ENCODE data around the gene ODAD2.
A peak's percentile ranks its signal among the peaks of the same experiment; 100 is the strongest.
"Not testable (repeated sequence)": the region's sequence is repeated elsewhere in the genome, so short reads cannot be mapped to it uniquely, and the experiment has no call there.

Gene ODAD2

DNA sequence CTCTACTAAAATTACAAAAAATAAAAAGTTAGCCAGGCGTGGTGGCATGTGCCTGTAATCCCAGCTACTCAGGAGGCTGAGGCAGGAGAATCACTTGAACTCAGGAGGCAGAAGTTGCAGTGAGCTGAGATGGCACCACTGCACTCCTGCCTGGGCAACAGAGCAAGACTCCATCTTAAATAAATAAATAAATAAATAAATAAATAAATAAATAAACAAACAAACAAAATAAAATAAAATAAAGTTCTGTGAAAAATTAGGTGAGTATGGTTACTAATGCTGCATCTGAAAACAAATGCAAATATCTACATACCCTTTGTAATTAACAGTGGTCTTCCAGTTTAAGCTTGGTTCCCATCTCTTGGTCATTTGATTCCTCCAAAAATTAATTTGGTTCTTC is 28.1 kb downstream of the ODAD2 start:
- H3K9me3 ChIP-seq (ENCODE audit: control insufficient read depth, insufficient read depth, low read depth, low read length); CTCF ChIA-PET; H3K4me3 ChIP-seq (ENCODE audit: low read depth, low read length); H3K27ac ChIP-seq (ENCODE audit: extremely low read depth, low read depth, low read length); POLR2A ChIA-PET; H3K4me1 ChIP-seq (ENCODE audit: control insufficient read depth, insufficient read depth, low read length); H3K36me3 ChIP-seq (ENCODE audit: control insufficient read depth in 2 of 2, insufficient read depth in 1 of 2, low read length in 2 of 2): not testable (repeated sequence)
- TF ChIP-seq ZNF426 (tag by site-specific recombination; IDR thresholded peaks at IDR 0.05) = peak; percentile 83
- 0 out of 2 replicates have a peak, but pooled peaks have one; percentile 39 for TF ChIP-seq ZNF514 (tag by site-specific recombination; IDR thresholded peaks at IDR 0.05)
- TF ChIP-seq ZNF560 (tag by site-specific recombination; IDR thresholded peaks at IDR 0.05; ENCODE audit: borderline replicate concordance) = peak; percentile 63; the same call in 1 of the 2 replicates
- TF ChIP-seq ZNF202 (tag by site-specific recombination; IDR thresholded peaks at IDR 0.05; ENCODE audit: borderline replicate concordance) = peak; percentile 91; the same call in 1 of the 2 replicates
- peak; percentile 55; the same call in 1 of the 2 replicates for TF ChIP-seq ZNF302 (tag by site-specific recombination; IDR thresholded peaks at IDR 0.05; ENCODE audit: low read depth)
- TF ChIP-seq ZNF404 (tag by site-specific recombination; IDR thresholded peaks at IDR 0.05) = 0 out of 2 replicates have a peak, but pooled peaks have one; percentile 34
- peak; percentile 75 for TF ChIP-seq ZNF555 (tag by site-specific recombination; conservative IDR thresholded peaks at IDR 0.05)
- TF ChIP-seq, protein P1, sequence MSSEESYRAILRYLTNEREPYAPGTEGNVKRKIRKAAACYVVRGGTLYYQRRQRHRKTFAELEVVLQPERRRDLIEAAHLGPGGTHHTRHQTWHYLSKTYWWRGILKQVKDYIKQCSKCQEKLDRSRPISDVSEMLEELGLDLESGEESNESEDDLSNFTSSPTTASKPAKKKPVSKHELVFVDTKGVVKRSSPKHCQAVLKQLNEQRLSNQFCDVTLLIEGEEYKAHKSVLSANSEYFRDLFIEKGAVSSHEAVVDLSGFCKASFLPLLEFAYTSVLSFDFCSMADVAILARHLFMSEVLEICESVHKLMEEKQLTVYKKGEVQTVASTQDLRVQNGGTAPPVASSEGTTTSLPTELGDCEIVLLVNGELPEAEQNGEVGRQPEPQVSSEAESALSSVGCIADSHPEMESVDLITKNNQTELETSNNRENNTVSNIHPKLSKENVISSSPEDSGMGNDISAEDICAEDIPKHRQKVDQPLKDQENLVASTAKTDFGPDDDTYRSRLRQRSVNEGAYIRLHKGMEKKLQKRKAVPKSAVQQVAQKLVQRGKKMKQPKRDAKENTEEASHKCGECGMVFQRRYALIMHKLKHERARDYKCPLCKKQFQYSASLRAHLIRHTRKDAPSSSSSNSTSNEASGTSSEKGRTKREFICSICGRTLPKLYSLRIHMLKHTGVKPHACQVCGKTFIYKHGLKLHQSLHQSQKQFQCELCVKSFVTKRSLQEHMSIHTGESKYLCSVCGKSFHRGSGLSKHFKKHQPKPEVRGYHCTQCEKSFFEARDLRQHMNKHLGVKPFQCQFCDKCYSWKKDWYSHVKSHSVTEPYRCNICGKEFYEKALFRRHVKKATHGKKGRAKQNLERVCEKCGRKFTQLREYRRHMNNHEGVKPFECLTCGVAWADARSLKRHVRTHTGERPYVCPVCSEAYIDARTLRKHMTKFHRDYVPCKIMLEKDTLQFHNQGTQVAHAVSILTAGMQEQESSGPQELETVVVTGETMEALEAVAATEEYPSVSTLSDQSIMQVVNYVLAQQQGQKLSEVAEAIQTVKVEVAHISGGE (tag by site-specific recombination; conservative IDR thresholded peaks at IDR 0.05; ENCODE audit: low read depth) = peak; percentile 80
- peak; percentile 62; the same call in 1 of the 2 replicates for TF ChIP-seq RBAK (tag by site-specific recombination; IDR thresholded peaks at IDR 0.05)
- TF ChIP-seq ZBTB21 (tag by site-specific recombination; IDR thresholded peaks at IDR 0.05) = peak; percentile 40; the same call in 1 of the 2 replicates
- peak; percentile 68; the same call in 1 of the 2 replicates for TF ChIP-seq ZNF664 (tag by site-specific recombination; IDR thresholded peaks at IDR 0.05)
- TF ChIP-seq ZNF140 (tag by site-specific recombination; IDR thresholded peaks at IDR 0.05) = peak; percentile 82
- peak; percentile 61 for TF ChIP-seq ZBTB8A (tag by site-specific recombination; IDR thresholded peaks at IDR 0.05)
- peak; percentile 69 for TF ChIP-seq ZNF623 (tag by site-specific recombination; IDR thresholded peaks at IDR 0.05)
- TF ChIP-seq ZNF19 (tag by site-specific recombination; IDR thresholded peaks at IDR 0.05; ENCODE audit: low read depth) = 0 out of 2 replicates have a peak, but pooled peaks have one; percentile 45
- peak; percentile 82 for TF ChIP-seq ZNF510 (tag by site-specific recombination; IDR thresholded peaks at IDR 0.05; ENCODE audit: insufficient replicate concordance)
- TF ChIP-seq ZNF394 (tag by site-specific recombination; IDR thresholded peaks at IDR 0.05; ENCODE audit: borderline replicate concordance) = peak; percentile 90
- TF ChIP-seq ZNF433 (tag by site-specific recombination; IDR thresholded peaks at IDR 0.05; ENCODE audit: low read depth) = peak; percentile 82
- TF ChIP-seq ZNF292 (tag by site-specific recombination; IDR thresholded peaks at IDR 0.05; ENCODE audit: borderline replicate concordance, low read depth) = peak; percentile 94; the same call in 1 of the 2 replicates
- peak; percentile 17; the same call in 1 of the 2 replicates for TF ChIP-seq GLI2 (tag by site-specific recombination; IDR thresholded peaks at IDR 0.05; ENCODE audit: borderline replicate concordance, low read depth)
- TF ChIP-seq, protein P2, sequence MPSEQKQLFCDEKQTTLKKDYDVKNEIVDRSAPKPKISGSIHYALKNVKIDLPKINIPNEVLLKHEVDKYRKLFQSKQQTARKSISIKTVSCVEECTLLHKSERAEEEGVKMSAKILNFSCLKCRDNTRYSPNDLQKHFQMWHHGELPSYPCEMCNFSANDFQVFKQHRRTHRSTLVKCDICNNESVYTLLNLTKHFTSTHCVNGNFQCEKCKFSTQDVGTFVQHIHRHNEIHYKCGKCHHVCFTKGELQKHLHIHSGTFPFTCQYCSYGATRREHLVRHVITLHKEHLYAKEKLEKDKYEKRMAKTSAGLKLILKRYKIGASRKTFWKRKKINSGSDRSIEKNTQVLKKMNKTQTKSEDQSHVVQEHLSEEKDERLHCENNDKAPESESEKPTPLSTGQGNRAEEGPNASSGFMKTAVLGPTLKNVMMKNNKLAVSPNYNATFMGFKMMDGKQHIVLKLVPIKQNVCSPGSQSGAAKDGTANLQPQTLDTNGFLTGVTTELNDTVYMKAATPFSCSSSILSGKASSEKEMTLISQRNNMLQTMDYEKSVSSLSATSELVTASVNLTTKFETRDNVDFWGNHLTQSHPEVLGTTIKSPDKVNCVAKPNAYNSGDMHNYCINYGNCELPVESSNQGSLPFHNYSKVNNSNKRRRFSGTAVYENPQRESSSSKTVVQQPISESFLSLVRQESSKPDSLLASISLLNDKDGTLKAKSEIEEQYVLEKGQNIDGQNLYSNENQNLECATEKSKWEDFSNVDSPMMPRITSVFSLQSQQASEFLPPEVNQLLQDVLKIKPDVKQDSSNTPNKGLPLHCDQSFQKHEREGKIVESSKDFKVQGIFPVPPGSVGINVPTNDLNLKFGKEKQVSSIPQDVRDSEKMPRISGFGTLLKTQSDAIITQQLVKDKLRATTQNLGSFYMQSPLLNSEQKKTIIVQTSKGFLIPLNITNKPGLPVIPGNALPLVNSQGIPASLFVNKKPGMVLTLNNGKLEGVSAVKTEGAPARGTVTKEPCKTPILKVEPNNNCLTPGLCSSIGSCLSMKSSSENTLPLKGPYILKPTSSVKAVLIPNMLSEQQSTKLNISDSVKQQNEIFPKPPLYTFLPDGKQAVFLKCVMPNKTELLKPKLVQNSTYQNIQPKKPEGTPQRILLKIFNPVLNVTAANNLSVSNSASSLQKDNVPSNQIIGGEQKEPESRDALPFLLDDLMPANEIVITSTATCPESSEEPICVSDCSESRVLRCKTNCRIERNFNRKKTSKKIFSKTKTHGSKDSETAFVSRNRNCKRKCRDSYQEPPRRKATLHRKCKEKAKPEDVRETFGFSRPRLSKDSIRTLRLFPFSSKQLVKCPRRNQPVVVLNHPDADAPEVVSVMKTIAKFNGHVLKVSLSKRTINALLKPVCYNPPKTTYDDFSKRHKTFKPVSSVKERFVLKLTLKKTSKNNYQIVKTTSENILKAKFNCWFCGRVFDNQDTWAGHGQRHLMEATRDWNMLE (tag by site-specific recombination; conservative IDR thresholded peaks at IDR 0.05; ENCODE audit: low read depth) = peak; percentile 86
- TF ChIP-seq ZXDB (tag by site-specific recombination; IDR thresholded peaks at IDR 0.05) = peak; percentile 53; the same call in 1 of the 2 replicates
- TF ChIP-seq, protein P3, sequence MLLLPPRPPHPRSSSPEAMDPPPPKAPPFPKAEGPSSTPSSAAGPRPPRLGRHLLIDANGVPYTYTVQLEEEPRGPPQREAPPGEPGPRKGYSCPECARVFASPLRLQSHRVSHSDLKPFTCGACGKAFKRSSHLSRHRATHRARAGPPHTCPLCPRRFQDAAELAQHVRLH (tag by site-specific recombination; IDR thresholded peaks at IDR 0.05) = 0 out of 2 replicates have a peak, but pooled peaks have one; percentile 34
- TF ChIP-seq ZNF266 (tag by site-specific recombination; IDR thresholded peaks at IDR 0.05; ENCODE audit: low read depth) = peak; percentile 74; the same call in 1 of the 2 replicates
- peak; percentile 56; the same call in 1 of the 2 replicates for TF ChIP-seq ZNF138 (tag by site-specific recombination; IDR thresholded peaks at IDR 0.05; ENCODE audit: borderline replicate concordance)
- TF ChIP-seq ZNF654 (tag by site-specific recombination; IDR thresholded peaks at IDR 0.05; ENCODE audit: low read depth) = peak; percentile 33
- TF ChIP-seq, protein P4, sequence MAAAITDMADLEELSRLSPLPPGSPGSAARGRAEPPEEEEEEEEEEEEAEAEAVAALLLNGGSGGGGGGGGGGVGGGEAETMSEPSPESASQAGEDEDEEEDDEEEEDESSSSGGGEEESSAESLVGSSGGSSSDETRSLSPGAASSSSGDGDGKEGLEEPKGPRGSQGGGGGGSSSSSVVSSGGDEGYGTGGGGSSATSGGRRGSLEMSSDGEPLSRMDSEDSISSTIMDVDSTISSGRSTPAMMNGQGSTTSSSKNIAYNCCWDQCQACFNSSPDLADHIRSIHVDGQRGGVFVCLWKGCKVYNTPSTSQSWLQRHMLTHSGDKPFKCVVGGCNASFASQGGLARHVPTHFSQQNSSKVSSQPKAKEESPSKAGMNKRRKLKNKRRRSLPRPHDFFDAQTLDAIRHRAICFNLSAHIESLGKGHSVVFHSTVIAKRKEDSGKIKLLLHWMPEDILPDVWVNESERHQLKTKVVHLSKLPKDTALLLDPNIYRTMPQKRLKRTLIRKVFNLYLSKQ (tag by site-specific recombination; IDR thresholded peaks at IDR 0.05; ENCODE audit: borderline replicate concordance) = 0 out of 2 replicates have a peak, but pooled peaks have one; percentile 47
- TF ChIP-seq ZNF354C (tag by site-specific recombination; IDR thresholded peaks at IDR 0.05; ENCODE audit: borderline replicate concordance, low read depth) = peak; percentile 74; the same call in 1 of the 2 replicates

Measured in HEK293 (cell line).